GM19351 (cell line): ENCODE measurements around the gene APLF.
A peak's percentile ranks its signal among the peaks of the same experiment; 100 is the strongest.
"Not testable (repeated sequence)": the region's sequence is repeated elsewhere in the genome, so short reads cannot be mapped to it uniquely, and the experiment has no call there.

Source experiments
- ATAC-seq: cut with Tn5 transposase; IDR thresholded peaks from one replicate; pipeline ENCODE4 v1.9.1; 2021; ENCODE audit warnings: mild to moderate bottlenecking, moderate library complexity; ENCODE audit not compliant: unreplicated experiment

Gene APLF

DNA sequence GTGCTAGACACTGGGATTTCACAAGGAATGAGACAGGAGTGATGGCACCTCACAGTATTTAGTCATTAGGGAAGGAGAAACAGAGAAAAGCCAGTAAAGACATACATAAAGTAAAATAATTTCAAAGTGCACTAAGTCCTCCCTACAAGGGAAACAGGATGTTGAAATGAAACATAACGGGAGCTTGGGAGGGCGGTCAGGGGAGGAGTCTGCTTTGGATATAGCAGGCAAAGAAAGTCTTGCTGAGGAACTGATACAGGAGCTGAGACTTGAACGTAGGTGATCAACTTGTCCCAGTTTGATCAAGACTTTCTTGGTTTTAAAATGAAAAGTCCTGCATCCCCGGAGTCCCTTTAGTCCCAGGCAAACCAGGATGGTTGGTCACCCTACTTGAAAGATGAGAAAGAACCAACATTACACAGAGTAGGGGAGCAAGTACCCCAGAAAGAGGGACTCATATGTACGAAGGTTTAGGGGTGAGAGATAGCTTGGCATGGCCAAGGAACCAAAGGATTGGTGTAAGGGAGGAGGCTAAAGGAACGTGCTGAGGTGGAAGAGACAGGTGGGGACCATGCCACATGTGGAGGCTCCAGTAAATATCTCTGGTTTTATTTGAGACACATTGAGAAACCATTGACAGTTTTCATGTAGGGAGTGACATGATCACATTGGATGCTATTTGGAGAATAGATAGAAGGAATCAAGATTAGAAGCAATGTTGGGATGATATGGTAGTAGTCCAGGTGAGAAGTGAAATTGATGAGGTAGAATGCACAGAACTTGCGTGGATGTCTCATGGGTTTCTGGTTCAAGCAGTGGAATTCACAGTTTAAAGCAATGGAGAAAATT lies 28.7 kb upstream of the APLF start:
- no peak for ATAC-seq

- peak; percentile 98 for ATAC-seq
Observed at GRCh38 chr2:68441179-68441993, 26.0 kb upstream of the APLF start.

- no peak for ATAC-seq
Observed at GRCh38 chr2:68441994-68442322, 25.4 kb upstream of the APLF start.

- ATAC-seq: not testable (repeated sequence)
Observed at GRCh38 chr2:68446425-68446824, 21.0 kb upstream of the APLF start.

GRCh38 chr2:68447118-68447517 lies 20.3 kb upstream of the APLF start:
- no peak for ATAC-seq

DNA sequence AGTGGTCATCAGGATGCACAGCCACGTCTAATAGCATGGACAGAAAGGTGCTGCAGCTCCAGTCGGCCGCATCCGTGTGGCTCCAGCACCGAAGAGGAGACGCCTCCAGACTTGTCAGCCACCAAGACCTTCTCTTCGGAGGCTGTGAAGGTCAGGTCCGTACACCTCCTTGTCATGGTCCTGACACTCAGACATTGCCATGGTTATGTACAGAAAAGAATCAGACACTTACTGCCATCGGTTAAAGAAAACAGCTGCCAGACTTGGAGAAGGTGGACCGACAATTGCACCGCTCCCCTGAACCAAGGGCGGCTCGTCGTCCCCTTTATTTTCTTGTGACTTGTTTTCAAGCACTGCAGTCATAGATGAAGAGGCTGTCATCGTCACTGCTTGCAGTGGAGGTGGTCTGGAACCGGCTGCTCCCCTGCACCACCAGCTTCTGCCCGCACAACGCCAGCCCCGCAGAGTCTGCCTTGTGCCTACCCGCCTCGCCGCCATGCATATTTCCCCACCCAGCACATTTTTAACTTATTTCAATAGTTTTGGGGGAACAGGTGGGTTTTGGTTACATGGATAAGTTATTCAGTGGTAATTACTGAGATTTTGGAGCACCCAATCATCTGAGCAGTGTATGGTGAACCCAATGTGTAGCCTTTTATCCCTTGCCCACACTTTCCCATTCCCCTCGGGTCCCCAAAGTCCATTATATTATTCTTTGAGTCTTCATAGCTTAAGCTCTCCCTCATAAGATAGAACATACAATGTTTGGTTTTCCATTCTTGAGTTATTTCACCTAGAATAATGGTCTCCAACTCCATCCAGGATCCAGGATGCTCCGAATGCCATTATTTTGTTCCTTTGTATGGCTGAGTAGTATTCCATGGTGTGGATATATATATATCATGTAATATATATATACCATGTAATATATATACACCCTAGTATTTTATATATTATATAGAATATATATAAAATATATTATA lies 18.4 kb upstream of the APLF start:
- no peak for ATAC-seq

DNA sequence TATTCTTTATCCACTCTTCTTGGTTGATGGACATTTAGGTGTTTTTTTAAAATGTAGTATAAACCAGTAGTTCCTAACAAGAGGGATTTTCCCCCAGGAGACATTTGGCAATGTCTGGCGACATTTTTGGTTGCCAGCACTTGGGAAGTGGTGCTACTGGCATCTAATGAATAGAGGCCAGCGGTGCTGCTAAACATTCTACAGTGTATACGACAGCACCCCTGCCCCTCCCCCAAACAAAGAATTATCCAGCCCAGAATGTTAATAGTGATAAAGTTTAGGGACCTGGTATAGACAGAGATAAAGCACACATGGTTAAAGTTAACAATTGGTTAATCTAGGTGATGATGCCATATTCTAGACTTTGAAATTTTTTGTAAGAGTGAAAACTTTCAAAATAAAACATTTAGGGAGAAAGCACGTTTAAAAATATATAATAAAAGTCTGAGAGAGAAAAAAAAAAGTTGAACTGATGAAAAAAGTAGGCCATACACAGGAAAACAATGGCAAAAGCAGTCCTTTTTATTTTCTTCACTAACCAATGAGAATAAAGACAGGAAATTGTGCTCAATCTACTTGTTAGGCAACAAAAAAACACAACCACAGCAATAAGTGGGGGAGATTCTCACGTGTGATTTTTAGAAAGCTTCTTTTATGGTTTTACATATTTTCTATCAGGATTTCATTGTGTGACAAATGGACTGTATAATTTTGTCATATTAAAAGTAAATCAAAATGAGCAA lies 15.1 kb upstream of the APLF start:
- no peak for ATAC-seq

DNA sequence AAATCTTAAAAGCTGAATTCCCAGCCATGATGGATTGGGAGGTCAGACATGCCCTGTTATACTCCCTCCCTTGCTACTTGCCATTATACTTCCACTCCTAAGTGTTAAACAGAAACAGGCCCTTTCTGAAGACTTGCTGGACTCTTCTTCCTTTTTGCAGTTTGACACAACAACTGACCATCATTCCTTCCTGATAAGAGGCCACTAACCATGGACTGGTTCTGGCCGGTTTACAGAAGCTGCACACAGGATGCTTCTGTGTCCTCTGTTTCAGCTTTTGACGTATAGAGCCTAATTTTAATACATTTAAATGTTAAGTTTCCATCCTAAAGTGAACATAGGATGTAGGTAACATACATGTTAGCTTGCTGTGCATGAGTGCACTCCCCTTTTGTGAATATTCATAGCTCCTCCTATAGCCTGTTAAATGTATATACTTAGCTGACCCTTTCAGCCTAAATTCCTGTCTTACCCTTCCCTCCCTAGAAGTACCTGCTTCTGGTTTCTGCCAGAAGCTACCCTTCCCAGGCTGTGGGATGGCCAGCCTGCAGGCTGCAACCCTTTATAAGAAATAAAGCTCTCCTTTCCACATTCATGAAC lies 13.5 kb upstream of the APLF start:
- no peak for ATAC-seq

- ATAC-seq: no peak
Observed at GRCh38 chr2:68454719-68455118, 12.7 kb upstream of the APLF start.

DNA sequence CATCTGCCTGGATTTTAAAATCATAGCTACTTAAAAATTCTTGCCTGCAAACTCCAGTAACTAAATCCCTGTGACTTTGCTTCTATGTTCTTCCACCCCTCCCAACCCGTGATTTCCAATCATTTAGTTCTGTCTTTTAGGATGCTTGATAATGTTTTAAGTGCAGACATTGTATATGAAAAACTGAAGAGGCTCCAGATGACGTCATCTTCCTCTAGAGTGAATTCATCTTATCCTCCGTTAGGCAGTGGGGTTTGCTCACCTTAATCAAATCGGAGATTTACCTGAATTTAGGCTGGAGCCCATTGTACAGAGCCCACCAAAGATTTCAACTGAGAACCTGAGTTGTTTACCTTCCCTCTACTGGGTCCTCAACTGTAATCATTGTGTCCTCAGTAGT lies 11.2 kb upstream of the APLF start:
- ATAC-seq: no peak

DNA sequence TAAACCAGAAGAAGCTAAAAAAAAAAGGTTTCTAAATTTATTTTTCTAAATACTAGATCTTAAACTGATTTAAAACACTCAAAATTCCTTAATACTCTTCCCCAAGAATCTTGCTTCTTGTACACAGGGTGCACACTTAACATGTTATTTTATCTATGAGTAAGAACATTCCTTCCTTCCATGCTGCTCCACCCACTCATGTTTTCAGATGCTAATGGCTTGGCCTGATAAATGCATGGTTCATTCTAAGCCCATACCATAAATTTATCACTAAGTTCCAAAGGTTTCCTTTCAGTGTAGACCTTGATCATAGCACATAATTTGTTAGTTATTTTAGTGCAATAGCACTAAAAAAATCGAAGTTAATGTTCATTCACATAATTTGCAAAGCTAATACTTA lies 8.4 kb upstream of the APLF start:
- no peak for ATAC-seq

DNA sequence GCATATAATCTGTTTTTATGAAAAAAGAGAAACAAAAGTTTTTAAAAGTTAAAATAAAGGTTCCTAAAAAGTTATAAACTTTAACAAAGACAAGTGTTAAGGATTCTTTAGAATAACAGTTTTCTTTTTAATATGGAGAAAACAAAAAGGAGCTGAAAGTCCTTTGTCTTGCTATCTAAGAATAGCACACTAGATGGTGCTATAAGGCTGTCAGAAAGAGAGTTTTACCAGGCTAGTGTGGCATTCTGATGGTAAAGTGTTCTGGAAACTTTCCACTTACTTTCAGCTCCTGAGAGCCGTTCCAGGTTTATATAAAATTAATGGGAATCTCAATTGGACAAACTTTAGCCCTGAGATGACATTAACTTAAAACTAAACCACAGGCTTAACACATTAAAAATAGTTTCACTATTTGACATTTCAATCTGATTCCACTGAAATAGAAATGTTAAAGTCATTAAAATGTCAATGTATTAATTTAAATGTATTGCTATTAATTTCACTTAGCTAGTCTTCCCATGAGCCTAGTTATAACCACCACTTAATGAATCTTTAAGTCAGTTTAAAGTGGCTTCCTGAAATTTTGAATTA lies 4.0 kb upstream of the APLF start:
- no peak for ATAC-seq

- ATAC-seq: no peak
Observed at GRCh38 chr2:68464651-68465050, 2.7 kb upstream of the APLF start.

DNA sequence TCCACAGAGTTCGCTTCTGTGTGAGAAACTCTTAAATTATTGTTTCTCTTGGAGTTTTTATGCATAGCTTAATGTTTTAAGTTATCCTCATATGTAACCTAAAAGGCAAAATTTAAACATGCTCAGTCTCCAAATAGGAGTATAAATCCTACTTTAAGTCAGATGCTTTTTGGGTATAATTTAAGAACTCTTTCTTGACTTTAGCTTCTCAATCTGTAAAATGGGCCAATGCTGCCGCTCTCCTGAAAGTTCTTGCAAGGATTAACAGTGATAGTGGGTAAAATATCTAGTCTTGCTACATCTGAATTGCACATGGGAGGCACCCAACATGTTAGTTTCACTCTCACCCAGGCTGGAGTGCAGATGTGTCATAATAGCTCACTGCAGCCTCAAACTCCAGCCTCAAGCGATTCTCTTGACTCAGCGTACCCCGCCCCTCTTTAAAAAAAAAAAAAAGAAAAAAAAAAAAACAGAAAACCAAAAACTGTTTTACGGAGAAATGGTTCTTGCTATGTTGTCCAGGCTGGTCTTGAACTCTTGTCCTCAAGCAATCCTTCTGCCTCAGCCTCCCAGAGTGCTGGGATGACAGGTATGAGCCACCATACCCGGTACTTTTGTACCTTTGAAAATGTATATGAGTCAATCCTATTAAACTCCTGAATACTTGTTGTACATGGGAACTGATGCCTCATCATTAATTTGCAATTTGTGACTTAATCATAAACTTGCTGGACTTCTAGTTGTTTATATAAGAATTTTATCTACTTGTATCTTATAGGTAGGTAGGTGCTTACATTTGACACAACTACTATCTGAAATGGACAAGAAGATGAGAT lies 2.1 kb upstream of the APLF start:
- no peak for ATAC-seq

- ATAC-seq: no peak
Observed at GRCh38 chr2:68466361-68466777, 1.0 kb upstream of the APLF start.

DNA sequence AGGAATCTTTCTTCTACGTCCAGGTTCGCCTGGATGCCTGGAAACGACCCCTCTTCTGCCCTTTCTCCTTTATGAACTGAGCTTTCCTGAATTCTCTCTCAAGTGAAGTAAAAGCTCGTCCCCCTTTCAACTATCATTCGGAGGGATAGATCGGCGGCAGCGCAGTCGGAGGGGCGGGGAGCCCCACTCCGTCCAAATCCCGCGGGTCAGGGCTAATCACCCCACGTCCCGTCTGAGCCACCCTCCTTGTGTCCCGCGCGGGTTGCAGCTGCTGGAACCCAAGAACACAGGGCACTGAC lies 658 bp upstream of the APLF start:
- ATAC-seq: peak; percentile 26

DNA sequence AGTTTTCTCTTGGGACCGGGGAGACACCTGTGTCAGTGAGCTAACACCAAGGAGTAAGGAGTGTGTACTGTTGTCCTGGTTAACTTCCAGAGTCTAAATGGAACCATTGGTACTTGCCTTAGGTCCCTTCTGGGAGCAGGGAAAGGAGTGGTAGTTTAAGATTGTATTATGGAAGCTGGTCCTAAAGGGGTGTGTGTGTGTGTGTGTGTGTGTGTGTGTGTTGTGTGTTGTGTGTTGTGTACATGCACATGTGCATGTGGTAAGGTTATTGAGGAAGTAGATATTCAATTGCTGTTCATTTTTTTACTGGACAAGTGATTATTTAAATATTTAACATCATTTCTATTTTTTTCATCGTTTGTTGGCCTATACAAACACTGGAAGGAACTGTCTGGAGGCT lies 1.4 kb downstream of the APLF start:
- no peak for ATAC-seq

- no peak for ATAC-seq
Observed at GRCh38 chr2:68469935-68470334, 2.5 kb downstream of the APLF start.

DNA sequence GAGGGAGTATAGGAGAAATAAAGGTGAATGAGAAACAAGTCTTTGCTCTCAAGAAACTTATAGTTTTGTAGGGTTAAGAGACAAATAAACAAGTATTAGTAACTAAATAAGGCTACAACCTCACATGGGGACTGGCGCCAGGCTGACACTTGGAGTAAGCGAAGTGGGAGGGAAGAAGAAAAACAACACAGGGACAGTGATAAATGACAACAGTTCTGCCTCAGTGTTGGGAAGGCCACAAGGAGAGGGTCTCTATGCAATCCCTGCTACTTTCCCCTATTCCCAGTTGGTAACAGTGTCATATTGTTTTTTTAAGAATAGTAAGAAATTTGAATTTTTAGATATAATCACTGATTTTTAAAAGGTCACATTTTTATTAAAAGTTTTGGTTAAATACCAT lies 4.0 kb downstream of the APLF start:
- no peak for ATAC-seq
